ENCODE data around the gene NAT16. TPM values are rescaled to one million over a fixed set of nuclear protein-coding genes. Genes with fewer than 3 reads are reported as not detected.

NAT16 gene
- total RNA-seq, 1 donor from 2014 or later, result 0.16 TPM

DNA sequence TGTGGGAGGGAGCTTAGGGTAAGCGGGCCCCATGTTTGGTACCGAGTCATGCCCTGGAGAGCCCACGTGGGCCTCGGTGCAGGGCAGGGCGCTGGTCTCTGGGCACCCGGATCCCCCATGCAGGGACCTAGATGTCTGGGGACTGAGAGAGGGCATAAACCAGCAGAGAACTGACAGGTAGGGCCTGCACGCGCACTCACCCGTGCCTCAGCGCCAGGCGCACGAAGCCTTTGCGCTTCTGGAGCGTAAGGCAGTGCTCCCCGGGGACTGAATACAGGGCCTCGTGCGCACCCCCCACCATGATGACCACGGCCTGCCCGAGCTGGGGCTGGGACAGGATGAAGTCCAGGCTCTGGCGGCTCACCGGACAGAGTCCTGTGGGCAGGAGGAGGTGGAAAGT lies 17.9 kb upstream of the NAT16 start:
- Mint-ChIP-seq H3K27ac (ENCODE audit: unreplicated experiment) (no peak overlapping the region), H3K9me3 (ENCODE audit: unreplicated experiment) (no peaks in the 10 kb centered on the region), H3K4me1 (ENCODE audit: low read depth, unreplicated experiment) (no peaks in the 10 kb centered on the region), H3K36me3 (ENCODE audit: low read depth, unreplicated experiment) (no peaks in the 10 kb centered on the region), H3K4me3 (ENCODE audit: unreplicated experiment) (no peak overlapping the region), H3K27me3 (ENCODE audit: low read depth, unreplicated experiment) (peaks cover 24% of the 10 kb centered on the region)
- peaks cover 3% of the 10 kb centered on the region for H4K20me1 ChIP-seq (ENCODE audit: insufficient read depth, low read length)
- H3K4me1 ChIP-seq (ENCODE audit: insufficient read depth, low read length), result peaks cover 2% of the 10 kb centered on the region
- H3K27ac ChIP-seq (ENCODE audit: low read depth, low read length), result no peak overlapping the region
- no peak overlapping the region for H3K9ac ChIP-seq (ENCODE audit: low read length)
- no peaks in the 10 kb centered on the region for H3K79me2 ChIP-seq (ENCODE audit: insufficient read depth, low read length)
- DNase-seq (ENCODE audit: low read depth) (no peak), FAIRE-seq (no peak)
- no peak overlapping the region for H3K4me2 ChIP-seq (ENCODE audit: low read length)
- no peak overlapping the region for H3K4me3 ChIP-seq (ENCODE audit: insufficient read depth, low read depth, low read length)
- peaks cover 25% of the 10 kb centered on the region for H3K27me3 ChIP-seq (ENCODE audit: insufficient read depth, low read length)
- no peak overlapping the region for H2AFZ ChIP-seq (ENCODE audit: low read depth, low read length)
- no peaks in the 10 kb centered on the region for H3K36me3 ChIP-seq (ENCODE audit: insufficient read depth, low read length)
- TF ChIP-seq, protein P1, sequence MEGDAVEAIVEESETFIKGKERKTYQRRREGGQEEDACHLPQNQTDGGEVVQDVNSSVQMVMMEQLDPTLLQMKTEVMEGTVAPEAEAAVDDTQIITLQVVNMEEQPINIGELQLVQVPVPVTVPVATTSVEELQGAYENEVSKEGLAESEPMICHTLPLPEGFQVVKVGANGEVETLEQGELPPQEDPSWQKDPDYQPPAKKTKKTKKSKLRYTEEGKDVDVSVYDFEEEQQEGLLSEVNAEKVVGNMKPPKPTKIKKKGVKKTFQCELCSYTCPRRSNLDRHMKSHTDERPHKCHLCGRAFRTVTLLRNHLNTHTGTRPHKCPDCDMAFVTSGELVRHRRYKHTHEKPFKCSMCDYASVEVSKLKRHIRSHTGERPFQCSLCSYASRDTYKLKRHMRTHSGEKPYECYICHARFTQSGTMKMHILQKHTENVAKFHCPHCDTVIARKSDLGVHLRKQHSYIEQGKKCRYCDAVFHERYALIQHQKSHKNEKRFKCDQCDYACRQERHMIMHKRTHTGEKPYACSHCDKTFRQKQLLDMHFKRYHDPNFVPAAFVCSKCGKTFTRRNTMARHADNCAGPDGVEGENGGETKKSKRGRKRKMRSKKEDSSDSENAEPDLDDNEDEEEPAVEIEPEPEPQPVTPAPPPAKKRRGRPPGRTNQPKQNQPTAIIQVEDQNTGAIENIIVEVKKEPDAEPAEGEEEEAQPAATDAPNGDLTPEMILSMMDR (IDR thresholded peaks at IDR 0.05; ENCODE audit: insufficient read depth, low read depth, low read length), result no peak
- TF ChIP-seq EZH2 (IDR thresholded peaks at IDR 0.05; ENCODE audit: insufficient read depth, low read length), result no peak
- H3K9me3 ChIP-seq (ENCODE audit: insufficient read depth, low read depth, low read length), result no peaks in the 10 kb centered on the region

DNA sequence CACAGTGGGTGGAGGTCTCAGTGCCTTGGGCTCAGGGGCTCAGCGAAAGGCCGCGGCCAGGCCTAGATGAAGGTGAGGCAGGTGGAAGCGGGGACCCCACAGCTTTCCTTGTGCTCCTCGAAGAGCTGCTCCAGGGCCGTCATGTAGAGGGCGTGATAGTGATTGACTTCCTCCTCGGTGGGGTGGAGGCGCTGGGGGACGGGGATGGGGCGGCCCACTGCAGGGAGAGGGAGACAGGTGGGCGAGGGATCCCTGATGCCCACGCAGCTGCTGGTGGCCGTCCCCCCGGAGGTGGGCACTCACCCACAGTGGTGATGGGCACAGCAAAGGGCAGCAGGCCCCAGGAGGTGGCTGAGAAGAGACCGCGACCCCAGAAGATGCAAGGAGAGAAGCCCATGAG lies 15.8 kb upstream of the NAT16 start:
- no peaks in the 10 kb centered on the region for H3K4me1 Mint-ChIP-seq (ENCODE audit: low read depth, unreplicated experiment)
- no peaks in the 10 kb centered on the region for H4K20me1 ChIP-seq (ENCODE audit: insufficient read depth, low read length)
- no peak for FAIRE-seq

DNA sequence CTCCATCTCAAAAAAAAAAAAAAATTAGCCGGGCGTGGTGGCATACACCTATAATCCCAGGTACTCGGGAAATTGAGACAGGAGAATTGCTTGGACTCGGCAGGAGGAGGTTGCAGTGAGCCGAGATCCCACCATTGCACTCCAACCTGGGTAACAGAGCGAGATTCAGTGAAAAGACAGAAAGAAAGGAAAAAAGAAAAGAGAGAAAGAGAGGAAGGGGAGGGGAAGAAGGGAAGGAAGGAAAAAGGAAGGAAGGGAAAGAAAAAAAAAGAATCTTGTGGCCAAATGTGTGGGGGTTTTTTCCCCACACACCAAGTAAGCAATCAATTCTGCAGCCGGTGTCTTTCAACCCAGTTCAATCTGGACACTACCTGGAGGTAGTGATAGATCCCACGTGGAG lies 9.0 kb upstream of the NAT16 start:
- no peaks in the 10 kb centered on the region for H3K4me1 ChIP-seq (ENCODE audit: insufficient read depth, low read length)
- TF ChIP-seq, protein P1 (IDR thresholded peaks at IDR 0.05; ENCODE audit: insufficient read depth, low read depth, low read length), result no peak
- TF ChIP-seq EZH2 (IDR thresholded peaks at IDR 0.05; ENCODE audit: insufficient read depth, low read length), result no peak
- H3K36me3 ChIP-seq (ENCODE audit: insufficient read depth, low read length), result no peaks in the 10 kb centered on the region
- no peak overlapping the region for H3K27ac Mint-ChIP-seq (ENCODE audit: unreplicated experiment)
- H3K27me3 Mint-ChIP-seq (ENCODE audit: low read depth, unreplicated experiment), result no peaks in the 10 kb centered on the region
- FAIRE-seq, result no peak
- no peaks in the 10 kb centered on the region for H3K9me3 ChIP-seq (ENCODE audit: insufficient read depth, low read depth, low read length)
- no peak overlapping the region for H3K4me2 ChIP-seq (ENCODE audit: low read length)
- H3K4me3 ChIP-seq (ENCODE audit: insufficient read depth, low read depth, low read length), result no peak overlapping the region
- H3K27ac ChIP-seq (ENCODE audit: low read depth, low read length), result no peak overlapping the region
- no peak overlapping the region for H2AFZ ChIP-seq (ENCODE audit: low read depth, low read length)
- H3K79me2 ChIP-seq (ENCODE audit: insufficient read depth, low read length), result no peaks in the 10 kb centered on the region
- H3K9me3 Mint-ChIP-seq (ENCODE audit: unreplicated experiment), result no peaks in the 10 kb centered on the region
- peaks cover 8% of the 10 kb centered on the region for H3K4me1 Mint-ChIP-seq (ENCODE audit: low read depth, unreplicated experiment)
- peaks cover 2% of the 10 kb centered on the region for H3K27me3 ChIP-seq (ENCODE audit: insufficient read depth, low read length)
- no peaks in the 10 kb centered on the region for H4K20me1 ChIP-seq (ENCODE audit: insufficient read depth, low read length)
- no peak overlapping the region for H3K9ac ChIP-seq (ENCODE audit: low read length)
- no peak overlapping the region for H3K4me3 Mint-ChIP-seq (ENCODE audit: unreplicated experiment)
- H3K36me3 Mint-ChIP-seq (ENCODE audit: low read depth, unreplicated experiment), result no peaks in the 10 kb centered on the region
- no peak for DNase-seq (ENCODE audit: low read depth)

More for the DNA sequence above, 15.8 kb upstream of the NAT16 start:
- peaks cover 9% of the 10 kb centered on the region for H3K27me3 ChIP-seq (ENCODE audit: insufficient read depth, low read length)
- H2AFZ ChIP-seq (ENCODE audit: low read depth, low read length), result no peak overlapping the region
- no peak overlapping the region for H3K4me2 ChIP-seq (ENCODE audit: low read length)
- H3K4me3 ChIP-seq (ENCODE audit: insufficient read depth, low read depth, low read length), result no peak overlapping the region
- no peaks in the 10 kb centered on the region for H3K36me3 Mint-ChIP-seq (ENCODE audit: low read depth, unreplicated experiment)
- TF ChIP-seq, protein P1 (IDR thresholded peaks at IDR 0.05; ENCODE audit: insufficient read depth, low read depth, low read length), result no peak
- TF ChIP-seq EZH2 (IDR thresholded peaks at IDR 0.05; ENCODE audit: insufficient read depth, low read length), result no peak
- no peaks in the 10 kb centered on the region for H3K79me2 ChIP-seq (ENCODE audit: insufficient read depth, low read length)
- H3K36me3 ChIP-seq (ENCODE audit: insufficient read depth, low read length), result no peaks in the 10 kb centered on the region
- no peak overlapping the region for H3K27ac Mint-ChIP-seq (ENCODE audit: unreplicated experiment)
- no peaks in the 10 kb centered on the region for H3K9me3 Mint-ChIP-seq (ENCODE audit: unreplicated experiment)
- no peak for DNase-seq (ENCODE audit: low read depth)
- no peaks in the 10 kb centered on the region for H3K9me3 ChIP-seq (ENCODE audit: insufficient read depth, low read depth, low read length)
- H3K27ac ChIP-seq (ENCODE audit: low read depth, low read length), result no peak overlapping the region
- no peaks in the 10 kb centered on the region for H3K4me1 ChIP-seq (ENCODE audit: insufficient read depth, low read length)
- no peak overlapping the region for H3K9ac ChIP-seq (ENCODE audit: low read length)
- H3K4me3 Mint-ChIP-seq (ENCODE audit: unreplicated experiment), result no peak overlapping the region
- H3K27me3 Mint-ChIP-seq (ENCODE audit: low read depth, unreplicated experiment), result peaks cover 11% of the 10 kb centered on the region

Measured in astrocyte (in vitro differentiated cells and primary cell).